SH-SY5Y (cell line): ENCODE measurements around the gene POLA1.

Source experiments
- GATA2 ChIP-seq: IDR thresholded peaks from 2 replicates; pipeline ENCODE4 v1.6.1; 2011; ENCODE audit warnings: mild to moderate bottlenecking, low read depth, low read length
- GATA3 ChIP-seq: IDR thresholded peaks from 2 replicates; pipeline ENCODE4 v1.6.1; 2011; ENCODE audit warnings: low read depth, mild to moderate bottlenecking, low read length, moderate library complexity

DNA sequence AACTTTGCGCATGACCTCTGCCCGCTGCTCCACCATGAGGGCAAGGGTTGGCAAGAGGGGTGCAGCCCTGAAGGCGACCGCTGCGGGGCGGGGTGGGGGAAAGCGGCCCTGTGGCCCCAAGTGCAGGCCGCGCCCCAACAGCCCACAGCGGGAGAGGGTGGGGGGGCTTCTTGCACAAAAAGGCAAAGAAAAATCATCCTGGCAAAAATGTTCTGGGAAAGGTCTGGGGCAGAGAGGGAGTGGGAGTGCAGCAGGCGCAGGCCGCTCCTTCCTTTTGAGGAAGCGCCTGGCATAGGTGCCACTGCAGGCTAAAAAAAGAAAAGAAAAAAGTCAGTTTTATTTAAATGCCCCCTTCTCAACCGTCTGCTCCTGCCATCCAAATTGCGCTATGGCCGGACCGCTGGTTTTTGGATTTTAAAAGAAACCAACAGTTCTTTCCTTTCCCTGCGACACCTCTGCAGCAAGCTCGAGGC, 320.7 kb downstream of the POLA1 start:
- no peak for TF ChIP-seq GATA2
- TF ChIP-seq GATA3 = no peak
